Progenitor cell of endocrine pancreas (in vitro differentiated cells): ENCODE results near the gene CKM. TPM values are rescaled to one million over a fixed set of nuclear protein-coding genes. Genes with fewer than 3 reads are reported as not detected.

Experiments used
- DNase-seq: peaks from one replicate; pipeline ENCODE4 v3.0.0; 2021; ENCODE audit warnings: low spot score; ENCODE audit not compliant: unreplicated experiment
- H3K27ac Mint-ChIP-seq: 2 replicates; pipeline ENCODE4 v1.8.0; 2021; ENCODE audit warnings: mild to moderate bottlenecking, moderate library complexity, mixed read lengths
- H3K27me3 Mint-ChIP-seq: 2 replicates; pipeline ENCODE4 v1.8.0; 2021; ENCODE audit warnings: mixed read lengths
- H3K36me3 Mint-ChIP-seq: 2 replicates; pipeline ENCODE4 v1.8.0; 2022; ENCODE audit warnings: mixed read lengths; ENCODE audit not compliant: insufficient read depth
- H3K4me1 Mint-ChIP-seq: 2 replicates; pipeline ENCODE4 v1.8.0; 2021; ENCODE audit warnings: low read depth, mixed read lengths
- H3K4me3 Mint-ChIP-seq: 2 replicates; pipeline ENCODE4 v1.8.0; 2021; ENCODE audit warnings: low read depth, mild to moderate bottlenecking, moderate library complexity, mixed read lengths
- H3K9me3 Mint-ChIP-seq: 2 replicates; pipeline ENCODE4 v1.8.0; 2021; ENCODE audit warnings: low read depth, mixed read lengths
- CTCF ChIP-seq: fragments of 200-600 bp; sonication (generic); IDR thresholded peaks from one replicate; pipeline ENCODE4 v1.5.0; 2021; ENCODE audit warnings: antibody characterized with exemption, mild to moderate bottlenecking; ENCODE audit not compliant: unreplicated experiment
- total RNA-seq: library from RNA; stranded (reverse); gene quantifications from 2 replicates; pipeline ENCODE4 v1.2.1, GENCODE V29; 2021

Gene CKM
- total RNA-seq, 1 donor from 2014 or later, result not detected

DNA sequence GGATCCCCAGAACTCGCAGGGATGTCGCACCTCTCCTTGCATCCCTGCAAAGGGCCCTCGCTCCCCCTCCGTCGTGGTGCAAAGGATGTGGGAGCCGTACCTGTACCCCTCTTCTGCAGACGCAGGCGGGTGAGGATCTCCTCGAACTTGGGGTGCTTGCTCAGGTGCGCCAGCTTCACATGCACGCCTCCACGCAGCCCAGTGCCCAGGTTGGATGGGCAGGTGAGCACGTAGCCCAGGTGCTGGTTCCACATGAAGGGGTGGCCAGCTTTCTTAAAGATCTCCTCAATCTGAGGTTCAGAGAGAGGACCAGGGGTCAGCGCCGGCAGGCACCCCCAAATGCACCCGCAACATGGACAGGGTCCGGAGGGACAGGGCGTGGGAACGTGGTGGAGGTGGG is 15.3 kb downstream of the CKM start:
- Mint-ChIP-seq H3K9me3 (no peaks in the 10 kb centered on the region), H3K4me3 (no peak overlapping the region), H3K27ac (no peak overlapping the region), H3K27me3 (peaks cover 15% of the 10 kb centered on the region), H3K4me1 (peaks cover 3% of the 10 kb centered on the region), H3K36me3 (peaks cover 2% of the 10 kb centered on the region)
- no peak for DNase-seq
- TF ChIP-seq CTCF, result no peak

DNA sequence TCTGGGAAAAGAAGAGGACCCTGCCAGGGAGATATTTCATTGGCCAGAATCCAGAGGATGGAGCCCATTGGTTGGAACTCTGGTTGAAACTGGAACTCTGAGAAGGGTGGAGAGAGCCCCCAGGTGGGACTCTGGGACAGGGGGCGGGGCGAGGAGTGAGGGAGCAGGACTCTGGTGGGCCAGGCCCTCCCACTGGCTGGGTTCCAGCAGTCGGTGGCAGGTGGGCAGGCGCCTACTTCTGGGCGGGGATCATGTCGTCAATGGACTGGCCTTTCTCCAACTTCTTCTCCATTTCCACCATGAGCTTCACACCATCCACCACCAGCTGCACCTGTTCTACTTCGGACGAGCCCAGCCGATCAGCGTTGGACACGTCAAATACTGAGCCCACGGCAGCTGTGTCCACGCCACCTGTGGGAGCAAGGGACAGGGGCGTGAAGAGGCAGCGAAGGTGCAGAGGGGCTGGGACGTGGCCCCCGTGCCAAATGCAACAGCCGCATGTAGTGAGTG is 16.1 kb downstream of the CKM start:
- peaks cover 2% of the 10 kb centered on the region for H3K36me3 Mint-ChIP-seq
- H3K9me3 Mint-ChIP-seq, result no peaks in the 10 kb centered on the region
- no peak overlapping the region for H3K27ac Mint-ChIP-seq
- H3K4me3 Mint-ChIP-seq, result no peak overlapping the region
- no peak for TF ChIP-seq CTCF
- no peak for DNase-seq
- H3K4me1 Mint-ChIP-seq, result peaks cover 3% of the 10 kb centered on the region
- peaks cover 15% of the 10 kb centered on the region for H3K27me3 Mint-ChIP-seq

- Mint-ChIP-seq H3K4me3 (no peak overlapping the region), H3K9me3 (no peaks in the 10 kb centered on the region), H3K27ac (no peak overlapping the region), H3K36me3 (peaks cover 2% of the 10 kb centered on the region), H3K4me1 (peaks cover 3% of the 10 kb centered on the region), H3K27me3 (peaks cover 13% of the 10 kb centered on the region)
- no peak for TF ChIP-seq CTCF
- DNase-seq, result no peak
Observed at GRCh38 chr19:45306040-45306439, 16.6 kb downstream of the CKM start.

GRCh38 chr19:45305421-45305820 is 17.3 kb downstream of the CKM start:
- Mint-ChIP-seq H3K9me3 (no peaks in the 10 kb centered on the region), H3K27me3 (peaks cover 13% of the 10 kb centered on the region), H3K4me3 (no peak overlapping the region), H3K27ac (no peak overlapping the region), H3K4me1 (peaks cover 3% of the 10 kb centered on the region), H3K36me3 (peaks cover 3% of the 10 kb centered on the region)
- no peak for DNase-seq
- no peak for TF ChIP-seq CTCF

DNA sequence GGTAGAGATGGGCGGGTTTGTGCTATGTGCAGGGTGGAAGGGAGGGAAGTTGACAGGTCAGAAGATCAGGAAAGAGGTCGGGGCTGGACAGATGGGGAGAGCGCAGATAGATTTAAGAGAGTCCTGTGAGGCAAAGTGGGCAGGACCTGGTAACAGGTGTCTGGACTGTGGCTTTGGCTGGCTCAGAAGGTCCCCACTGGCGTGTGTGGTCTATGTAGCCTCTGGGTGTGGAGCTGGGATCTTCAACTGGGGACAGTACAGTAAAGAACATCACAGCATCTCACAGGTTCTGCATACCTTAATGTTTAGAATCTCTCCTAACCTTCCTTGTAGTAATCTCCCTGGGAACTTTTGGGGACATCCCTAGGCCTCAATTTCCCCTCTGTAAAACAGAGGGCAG is 17.7 kb downstream of the CKM start:
- H3K9me3 Mint-ChIP-seq, result no peaks in the 10 kb centered on the region
- H3K4me1 Mint-ChIP-seq, result peaks cover 3% of the 10 kb centered on the region
- H3K27ac Mint-ChIP-seq, result no peak overlapping the region
- no peak for DNase-seq
- H3K27me3 Mint-ChIP-seq, result peaks cover 13% of the 10 kb centered on the region
- peaks cover 5% of the 10 kb centered on the region for H3K36me3 Mint-ChIP-seq
- H3K4me3 Mint-ChIP-seq, result no peak overlapping the region
- no peak for TF ChIP-seq CTCF
